A549 treated with CORT108297 at 1 μM for 4 hours (cell line): ENCODE results near the gene MGRN1. TPM values are rescaled to one million over a fixed set of nuclear protein-coding genes. Genes with fewer than 3 reads are reported as not detected.

Source experiments
- total RNA-seq: library from RNA; stranded (reverse); fragments of 200-300 nt; extraction: Qiagen RNA extraction; gene quantifications from 5 replicates; pipeline ENCODE4 v1.2.3, GENCODE V29; 2022

The MGRN1 gene
- 35.8 to 41.3 TPM (median 40.5 TPM) in 5 replicates for total RNA-seq

GRCh38 chr16:4624015-4624826, at the start of gene MGRN1:
MGRN1 (plus strand) TSS chr16:4624826; CDS start chr16:4624961, 135 bp downstream.

GRCh38 chr16:4614571-4615383, 9.8 kb upstream of the MGRN1 start, which contains the start of gene UBALD1:
UBALD1 (minus strand) TSS chr16:4614888; CDS start chr16:4614797, 91 bp downstream.

GRCh38 chr16:4693296-4693955, 68.8 kb downstream of the MGRN1 start, which contains the start of gene NUDT16L1:
NUDT16L1 (plus strand) TSS chr16:4693562; CDS start chr16:4693727, 165 bp downstream.

GRCh38 chr16:4734063-4734729, 109.6 kb downstream of the MGRN1 start, which contains the start of the genes ANKS3 and DNAAF8:
ANKS3 (minus strand) TSS chr16:4734271; CDS start chr16:4730149, 4,122 bp downstream.
DNAAF8 (plus strand) TSS chr16:4734537; CDS start chr16:4736515, 1,978 bp downstream.

Other genes starting within 250 kb of the MGRN1 start
- 10.3 to 19.8 TPM (median 17.0 TPM) in 5 replicates for gene CORO7, start 208.2 kb upstream of the MGRN1 start, total RNA-seq
- 63.6 to 75.3 TPM (median 72.1 TPM) in 5 replicates for gene DNAJA3, start 199.0 kb upstream of the MGRN1 start, total RNA-seq
- 39.4 to 48.9 TPM (median 46.3 TPM) in 5 replicates for gene NMRAL1, start 150.2 kb upstream of the MGRN1 start, total RNA-seq
- 54.2 to 61.9 TPM (median 58.0 TPM) in 5 replicates for gene HMOX2, start 148.4 kb upstream of the MGRN1 start, total RNA-seq
- gene CDIP1, start 86.1 kb upstream of the MGRN1 start, total RNA-seq = 11.0 to 13.8 TPM (median 11.9 TPM) in 5 replicates
- gene C16orf96, start 68.5 kb upstream of the MGRN1 start, total RNA-seq = 0.02 to 0.03 TPM in 2 of 5 replicates, not detected in the others
- 34.5 to 67.4 TPM (median 61.1 TPM) in 5 replicates for gene UBALD1, start 9.9 kb upstream of the MGRN1 start, total RNA-seq
- gene NUDT16L1, start 68.7 kb downstream of the MGRN1 start, total RNA-seq = 14.9 to 26.8 TPM (median 25.8 TPM) in 5 replicates
- 20.5 to 28.5 TPM (median 27.7 TPM) in 5 replicates for gene ANKS3, start 109.4 kb downstream of the MGRN1 start, total RNA-seq
- 1.0 to 1.8 TPM (median 1.2 TPM) in 5 replicates for gene DNAAF8, start 109.7 kb downstream of the MGRN1 start, total RNA-seq
- 6.8 to 10.3 TPM (median 8.7 TPM) in 5 replicates for gene ZNF500, start 142.3 kb downstream of the MGRN1 start, total RNA-seq
- gene SEPTIN12, start 163.5 kb downstream of the MGRN1 start, total RNA-seq = 0.16 TPM in 1 of 5 replicates, not detected in the others
- gene SMIM22, start 170.5 kb downstream of the MGRN1 start, total RNA-seq = not detected in 5 replicates
- gene ROGDI, start 177.8 kb downstream of the MGRN1 start, total RNA-seq = 8.7 to 16.3 TPM (median 15.1 TPM) in 5 replicates
- 39.9 to 44.5 TPM (median 43.0 TPM) in 5 replicates for gene GLYR1, start 222.5 kb downstream of the MGRN1 start, total RNA-seq
- 26.1 to 29.5 TPM (median 27.8 TPM) in 5 replicates for gene UBN1, start 222.7 kb downstream of the MGRN1 start, total RNA-seq